Mucosa of descending colon (tissue), 3 donors: ENCODE measurements around the gene FOXC1. TPM values are rescaled to one million over a fixed set of nuclear protein-coding genes. Genes with fewer than 3 reads are reported as not detected.

Source experiments
- ATAC-seq: fragments of 200-7000 bp; cut with Tn5 transposase; one replicate; pipeline ENCODE4 v1.9.1; 2020; ENCODE audit warnings: mild to moderate bottlenecking, moderate library complexity
- DNase-seq, 3 donors: peaks; one replicate each; pipeline ENCODE4 v3.0.0-alpha.2; 2020
- H3K36me3 ChIP-seq: fragments of 200-600 bp; one replicate; pipeline ENCODE4 v1.8.0; 2021; ENCODE audit warnings: low read depth, mild to moderate bottlenecking
- H3K4me1 ChIP-seq: fragments of 200-600 bp; one replicate; pipeline ENCODE4 v1.8.0; 2021; ENCODE audit warnings: low read depth, mild to moderate bottlenecking
- H3K4me3 ChIP-seq: fragments of 200-600 bp; one replicate; pipeline ENCODE4 v1.8.0; 2021; ENCODE audit warnings: mild to moderate bottlenecking
- H3K9me3 ChIP-seq: fragments of 200-600 bp; one replicate; pipeline ENCODE4 v1.8.0; 2021; ENCODE audit warnings: mild to moderate bottlenecking
- intact Hi-C, 2 donors: fragments of 100-400 bp; cut with DNase I in 1 of 2; cut with micrococcal nuclease in 1 of 2; formaldehyde crosslinking; loops; one replicate each; pipeline versions ENCODE4 v1.11.0 to v1.11.1; 2022; cut with DNase I, micrococcal nuclease
- total RNA-seq, 3 donors: library from RNA; stranded (reverse); fragmentation: NEBNext Ultra II Directional in 2 of 3; extraction: Animal tissue kit (Norgen Biotek cat#: 25700) in 2 of 3; gene quantifications; one replicate each; pipeline versions ENCODE4 v1.2.1 to v1.2.4, GENCODE V29; 2021 to 2023
- TF ChIP-seq, protein P1 (sequence below): fragments of 200-600 bp; IDR thresholded peaks from one replicate; pipeline ENCODE4 v1.8.0; 2022; ENCODE audit warnings: antibody characterized with exemption, mild to moderate bottlenecking
- donor health status: DM: no; HTN: no; CAD: no; lungs with moderate emphysema.
- donor health status: DM: no; HTN: no; CAD: no.
- donor health status: DM: no; HTN: yes; CAD: no.

Gene FOXC1
- total RNA-seq, 3 donors from 2014 or later: 1.1 to 1.7 (median 1.6) TPM

DNA sequence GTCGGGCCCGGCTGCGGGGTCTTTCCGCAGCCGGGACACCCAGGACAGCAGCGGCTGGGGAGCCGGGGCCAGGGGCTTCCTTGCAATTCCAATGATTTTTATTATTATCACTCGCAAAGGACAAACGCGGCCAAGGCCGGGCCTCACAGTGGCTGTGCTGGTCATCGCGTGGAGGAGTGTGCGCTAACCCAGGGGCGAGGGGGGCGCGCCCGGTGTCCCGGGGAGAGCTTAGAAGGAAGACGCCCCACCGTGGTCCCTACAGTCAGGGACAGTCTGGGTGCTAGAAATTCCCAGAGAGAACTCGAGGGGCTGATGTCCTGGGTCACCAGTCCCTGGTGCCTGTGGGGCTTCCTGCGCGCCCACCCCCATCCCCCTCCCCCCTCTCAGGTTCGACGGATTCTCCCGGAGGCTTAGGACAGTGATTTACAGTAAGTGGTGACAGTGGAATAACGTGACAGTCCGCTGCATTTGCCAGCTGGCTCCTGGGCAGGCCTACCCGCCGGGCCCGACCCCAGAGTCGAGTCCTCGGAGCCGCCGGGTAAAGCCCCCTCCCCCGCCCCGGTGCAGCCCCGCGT, 9.5 kb downstream of the FOXC1 start:
- Histone ChIP-seq H3K4me3 (no peak overlapping the region), H3K4me1 (peaks cover 12% of the 10 kb centered on the region), H3K36me3 (no peaks in the 10 kb centered on the region), H3K9me3 (no peaks in the 10 kb centered on the region)
- ATAC-seq (no peak), DNase-seq (no peak)
- intact Hi-C loops: no loop called here
- TF ChIP-seq, protein P1, sequence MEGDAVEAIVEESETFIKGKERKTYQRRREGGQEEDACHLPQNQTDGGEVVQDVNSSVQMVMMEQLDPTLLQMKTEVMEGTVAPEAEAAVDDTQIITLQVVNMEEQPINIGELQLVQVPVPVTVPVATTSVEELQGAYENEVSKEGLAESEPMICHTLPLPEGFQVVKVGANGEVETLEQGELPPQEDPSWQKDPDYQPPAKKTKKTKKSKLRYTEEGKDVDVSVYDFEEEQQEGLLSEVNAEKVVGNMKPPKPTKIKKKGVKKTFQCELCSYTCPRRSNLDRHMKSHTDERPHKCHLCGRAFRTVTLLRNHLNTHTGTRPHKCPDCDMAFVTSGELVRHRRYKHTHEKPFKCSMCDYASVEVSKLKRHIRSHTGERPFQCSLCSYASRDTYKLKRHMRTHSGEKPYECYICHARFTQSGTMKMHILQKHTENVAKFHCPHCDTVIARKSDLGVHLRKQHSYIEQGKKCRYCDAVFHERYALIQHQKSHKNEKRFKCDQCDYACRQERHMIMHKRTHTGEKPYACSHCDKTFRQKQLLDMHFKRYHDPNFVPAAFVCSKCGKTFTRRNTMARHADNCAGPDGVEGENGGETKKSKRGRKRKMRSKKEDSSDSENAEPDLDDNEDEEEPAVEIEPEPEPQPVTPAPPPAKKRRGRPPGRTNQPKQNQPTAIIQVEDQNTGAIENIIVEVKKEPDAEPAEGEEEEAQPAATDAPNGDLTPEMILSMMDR: no peak

DNA sequence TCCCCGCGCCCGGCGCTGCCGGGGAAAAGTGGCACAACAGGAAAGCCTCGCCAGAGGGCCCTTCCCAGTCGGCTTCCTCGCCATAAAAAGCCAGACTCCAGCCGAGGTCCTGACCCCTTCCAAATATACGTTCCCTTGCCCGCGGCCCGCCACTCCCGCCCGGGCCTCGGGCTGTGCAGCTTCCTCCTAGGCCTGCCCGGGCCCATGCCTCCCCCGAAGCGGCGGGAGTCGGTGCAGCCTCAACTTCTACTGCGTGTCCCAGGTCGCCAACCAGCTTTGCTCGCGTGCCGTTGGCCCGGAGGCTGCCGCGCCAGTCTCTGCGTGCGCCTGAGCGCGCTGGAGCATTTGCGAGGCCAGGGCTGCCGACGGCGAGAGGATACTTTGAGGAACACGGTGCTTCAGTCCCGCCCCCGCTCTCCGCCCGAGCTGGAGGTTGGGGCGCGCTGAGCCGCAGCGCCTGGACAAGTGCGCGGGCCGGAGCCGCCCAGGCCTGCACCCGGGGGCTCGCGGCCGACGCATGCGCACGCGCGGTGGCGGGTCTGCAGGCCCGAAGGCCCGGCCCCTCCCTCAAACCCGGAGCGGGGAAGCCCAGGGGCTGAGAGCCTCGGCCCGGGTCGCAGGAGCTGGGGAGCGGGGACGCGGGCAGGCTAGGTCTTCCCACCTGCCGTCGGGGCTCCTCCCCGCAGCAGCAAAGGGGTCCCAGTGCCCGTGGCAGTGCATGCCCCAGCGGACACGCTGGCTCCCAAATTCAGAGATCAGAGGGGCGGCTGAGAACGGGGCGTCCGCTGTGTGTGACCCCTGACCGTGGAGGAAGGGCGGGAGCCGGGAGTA, 10.2 kb downstream of the FOXC1 start:
- Histone ChIP-seq H3K36me3 (no peaks in the 10 kb centered on the region), H3K4me1 (peaks cover 6% of the 10 kb centered on the region), H3K4me3 (no peak overlapping the region), H3K9me3 (no peaks in the 10 kb centered on the region)
- ATAC-seq: peak; percentile 9
- DNase-seq: no peak
- TF ChIP-seq, protein P1: no peak
- intact Hi-C loops: no loop called here

- peaks cover 6% of the 10 kb centered on the region for H3K4me1 ChIP-seq
- no peaks in the 10 kb centered on the region for H3K9me3 ChIP-seq
- H3K36me3 ChIP-seq: no peaks in the 10 kb centered on the region
- intact Hi-C loops: no loop called here
- TF ChIP-seq, protein P1: no peak
- DNase-seq (no peak), ATAC-seq (no peak)
- no peak overlapping the region for H3K4me3 ChIP-seq
Observed at GRCh38 chr6:1620504-1621069, 10.9 kb downstream of the FOXC1 start.

DNA sequence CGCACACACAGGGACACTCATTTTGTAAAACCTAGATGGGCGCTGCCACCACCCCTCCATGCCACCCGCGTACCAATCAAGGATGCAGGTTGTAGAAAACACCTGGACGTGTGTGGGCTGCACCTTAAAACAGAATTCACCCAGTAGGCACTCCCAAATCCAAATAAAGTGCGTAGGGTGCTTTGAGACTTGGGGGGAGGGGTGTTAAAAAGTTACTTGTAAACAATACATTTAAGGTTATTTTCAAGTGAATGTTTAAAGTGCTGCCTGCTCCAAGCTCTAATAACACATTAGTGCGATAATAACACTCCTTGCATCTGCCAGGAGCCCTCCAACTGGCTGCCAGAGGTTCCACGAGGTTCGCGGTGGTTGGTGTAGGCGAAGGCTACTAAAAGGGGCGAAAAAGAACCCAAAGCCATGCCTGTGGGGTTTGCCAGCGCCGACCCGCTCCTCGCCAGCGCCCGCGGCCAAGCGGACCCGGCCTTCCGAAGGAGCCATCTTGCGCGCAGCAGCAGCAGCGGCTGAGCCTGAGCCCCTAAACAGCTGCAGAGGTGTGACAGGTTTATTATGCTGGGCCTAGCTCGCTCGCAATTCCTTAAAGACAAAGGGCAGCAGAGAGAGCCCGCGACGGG, 11.5 kb downstream of the FOXC1 start:
- no peak for ATAC-seq
- Histone ChIP-seq H3K4me3 (no peak overlapping the region), H3K36me3 (no peaks in the 10 kb centered on the region), H3K9me3 (no peaks in the 10 kb centered on the region), H3K4me1 (peaks cover 6% of the 10 kb centered on the region)
- no peak for DNase-seq
- TF ChIP-seq, protein P1: no peak
- intact Hi-C loops: no loop called here

GRCh38 chr6:1622220-1622850, 12.6 kb downstream of the FOXC1 start:
- Histone ChIP-seq H3K36me3 (no peaks in the 10 kb centered on the region), H3K4me3 (no peak overlapping the region), H3K4me1 (peaks cover 6% of the 10 kb centered on the region), H3K9me3 (no peaks in the 10 kb centered on the region)
- DNase-seq (no peak), ATAC-seq (no peak)
- intact Hi-C loops: no loop called here
- TF ChIP-seq, protein P1: no peak
